Muscle layer of duodenum (tissue), 2 donors: ENCODE measurements around the gene FAM20B.

Source experiments
- H3K27ac ChIP-seq: one replicate; pipeline ENCODE4 v1.7.0; 2013; ENCODE audit warnings: mild to moderate bottlenecking, low read length
- H3K27me3 ChIP-seq: one replicate; pipeline ENCODE4 v1.7.0; 2013; ENCODE audit warnings: low read depth, mild to moderate bottlenecking, control low read depth, low read length
- H3K36me3 ChIP-seq, 2 donors: one replicate each; pipeline ENCODE4 v1.7.0; 2013; ENCODE audit warnings: low read length in 2 of 2, control low read depth in 1 of 2, mild to moderate bottlenecking in 1 of 2; ENCODE audit not compliant: insufficient read depth in 2 of 2, control insufficient read depth in 1 of 2
- H3K4me1 ChIP-seq, 2 donors: one replicate each; pipeline ENCODE4 v1.7.0; 2013; ENCODE audit warnings: low read length in 2 of 2, mild to moderate bottlenecking in 2 of 2, control low read depth in 1 of 2, moderate library complexity in 1 of 2; ENCODE audit not compliant: insufficient read depth in 2 of 2, control insufficient read depth in 1 of 2
- H3K4me3 ChIP-seq, 2 donors: one replicate each; pipeline ENCODE4 v1.7.0; 2013; ENCODE audit warnings: low read length in 2 of 2, low read depth in 1 of 2, mild to moderate bottlenecking in 1 of 2
- H3K9me3 ChIP-seq, 2 donors: one replicate each; pipeline ENCODE4 v1.7.0; 2013; ENCODE audit warnings: low read length in 2 of 2, control low read depth in 1 of 2, mild to moderate bottlenecking in 1 of 2; ENCODE audit not compliant: control insufficient read depth in 1 of 2
- donor health status: healthy.

FAM20B gene

DNA sequence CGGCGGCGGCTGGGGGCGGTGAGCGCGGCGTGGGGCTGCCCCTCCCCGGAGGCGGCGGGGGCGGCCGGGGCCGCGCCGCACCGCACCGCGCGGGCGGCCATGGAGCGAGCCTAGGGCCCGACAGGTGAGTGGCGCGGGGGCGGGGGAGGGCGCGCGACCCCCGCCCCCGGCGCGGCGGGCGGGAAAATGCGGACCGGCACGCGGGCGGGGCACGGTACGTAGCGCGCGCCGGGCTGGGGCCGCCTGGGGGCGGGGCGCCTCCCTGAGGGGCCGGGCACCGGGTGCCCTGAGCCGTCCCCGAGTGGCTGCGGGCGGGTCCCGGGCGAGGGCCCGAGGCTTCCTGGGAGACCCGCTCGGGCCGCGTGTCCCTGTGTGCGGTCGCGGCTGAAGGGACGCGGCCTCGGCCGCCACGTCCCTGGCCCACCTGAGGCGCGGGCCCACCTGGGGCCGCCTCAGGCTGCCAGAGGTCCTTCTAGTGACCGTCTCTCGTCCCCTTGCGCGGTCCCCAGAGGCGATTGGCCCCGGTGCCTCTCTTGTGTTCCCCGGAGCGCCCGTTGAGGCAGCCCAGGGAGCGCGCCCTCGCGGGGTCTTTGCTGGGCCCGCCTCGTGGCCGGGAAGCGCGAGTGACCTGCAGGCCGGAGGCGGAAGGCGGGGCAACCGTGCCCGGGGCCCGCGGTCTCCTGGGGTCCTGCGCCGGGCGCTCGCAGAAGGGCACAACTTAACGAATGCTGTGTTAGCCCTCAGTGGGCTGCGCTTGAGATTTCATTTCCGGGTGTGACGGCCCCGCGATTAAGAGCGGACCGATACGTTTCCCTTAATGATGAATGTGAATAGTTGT lies 500 bp downstream of the FAM20B start:
- Histone ChIP-seq H3K4me3 (peak overlapping the region; percentile 82 to 92), H3K36me3 (no peaks in the 10 kb centered on the region), H3K27ac (peak overlapping the region; percentile 79), H3K9me3 (no peaks in the 10 kb centered on the region), H3K27me3 (no peaks in the 10 kb centered on the region), H3K4me1 (peaks cover 18 to 35% of the 10 kb centered on the region in 2 donors)

DNA sequence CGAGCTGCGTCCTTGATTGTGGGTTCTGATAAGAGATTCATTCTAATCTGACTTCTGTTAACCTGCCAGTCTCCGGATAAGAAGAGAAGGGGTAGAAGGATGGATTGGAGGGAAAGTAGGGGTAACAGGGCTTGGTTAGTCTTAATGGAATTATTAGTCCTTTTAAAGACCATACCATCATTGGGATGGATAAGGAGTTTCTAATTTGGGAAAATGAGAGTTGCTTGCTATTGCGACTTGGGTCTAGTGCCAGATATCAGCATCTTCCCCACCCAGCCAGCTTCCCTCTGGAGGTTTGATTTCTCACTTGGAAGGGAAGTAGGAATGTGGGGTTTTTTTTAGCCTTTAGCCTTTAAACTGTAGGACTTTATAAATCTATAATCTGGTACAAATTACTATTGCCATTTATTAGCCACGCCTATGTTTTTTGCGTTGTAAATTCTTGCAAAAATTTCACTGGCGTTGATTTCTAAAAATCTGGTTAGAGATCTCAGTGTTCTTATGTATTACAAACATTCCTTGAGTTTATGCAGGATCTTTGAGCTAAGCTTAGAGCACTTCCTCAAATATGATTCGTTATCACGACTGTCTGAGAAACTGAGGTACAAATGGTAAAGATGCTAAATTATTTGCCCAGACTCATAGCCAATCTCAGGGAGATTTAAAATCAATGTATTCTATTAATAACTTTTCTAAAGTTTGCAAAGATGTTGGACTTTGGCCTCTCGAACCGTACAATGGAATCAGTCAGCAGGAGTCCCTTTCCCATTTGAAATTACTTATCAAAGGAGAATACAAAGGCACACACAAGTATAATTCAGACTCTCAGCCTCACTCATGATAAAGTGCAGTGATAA lies 1.3 kb downstream of the FAM20B start:
- H3K27me3 ChIP-seq = no peaks in the 10 kb centered on the region
- no peaks in the 10 kb centered on the region for H3K9me3 ChIP-seq
- peak overlapping the region; percentile 82 to 92 for H3K4me3 ChIP-seq
- no peaks in the 10 kb centered on the region for H3K36me3 ChIP-seq
- peaks cover 18 to 36% of the 10 kb centered on the region in 2 donors for H3K4me1 ChIP-seq
- H3K27ac ChIP-seq = peak overlapping the region; percentile 79

DNA sequence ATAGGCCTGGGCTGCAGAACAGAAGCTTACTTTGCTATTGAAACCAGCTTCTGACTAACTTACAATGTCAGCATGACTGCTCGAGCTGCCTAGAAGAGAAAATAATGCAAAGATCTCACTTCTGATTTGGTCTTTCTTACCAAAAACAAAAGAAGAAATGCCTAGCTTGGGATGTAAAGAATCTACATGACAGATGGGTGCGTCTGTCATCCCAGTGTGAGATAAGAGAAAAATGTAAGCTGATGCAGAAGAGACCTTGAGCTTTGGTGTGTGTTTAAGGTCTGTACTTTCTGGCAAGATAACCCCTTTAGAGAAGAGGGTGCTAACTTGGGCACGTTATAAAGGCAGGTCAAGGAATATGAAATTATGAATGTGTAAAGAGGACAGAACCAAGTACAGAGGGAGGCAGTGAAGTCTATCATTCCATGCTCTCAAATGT lies 3.6 kb downstream of the FAM20B start:
- Histone ChIP-seq H3K27me3 (no peaks in the 10 kb centered on the region), H3K4me3 (no peak overlapping the region), H3K4me1 (peaks cover 24 to 42% of the 10 kb centered on the region in 2 donors), H3K27ac (no peak overlapping the region), H3K36me3 (no peaks in the 10 kb centered on the region), H3K9me3 (no peaks in the 10 kb centered on the region)

GRCh38 chr1:179030130-179030529 lies 4.4 kb downstream of the FAM20B start:
- Histone ChIP-seq H3K9me3 (no peaks in the 10 kb centered on the region), H3K27me3 (no peaks in the 10 kb centered on the region), H3K4me1 (peaks cover 31 to 47% of the 10 kb centered on the region in 2 donors), H3K27ac (no peak overlapping the region), H3K36me3 (no peaks in the 10 kb centered on the region), H3K4me3 (no peak overlapping the region)

GRCh38 chr1:179030683-179031082 lies 5.0 kb downstream of the FAM20B start:
- Histone ChIP-seq H3K27ac (no peak overlapping the region), H3K4me3 (no peak overlapping the region), H3K4me1 (peaks cover 31 to 48% of the 10 kb centered on the region in 2 donors), H3K36me3 (no peaks in the 10 kb centered on the region), H3K27me3 (no peaks in the 10 kb centered on the region), H3K9me3 (no peaks in the 10 kb centered on the region)

- H3K4me1 ChIP-seq = peaks cover 31 to 48% of the 10 kb centered on the region in 2 donors
- H3K4me3 ChIP-seq = no peak overlapping the region
- no peaks in the 10 kb centered on the region for H3K9me3 ChIP-seq
- H3K27me3 ChIP-seq = no peaks in the 10 kb centered on the region
- no peak overlapping the region for H3K27ac ChIP-seq
- no peaks in the 10 kb centered on the region for H3K36me3 ChIP-seq
Measured at GRCh38 chr1:179031284-179031683, 5.6 kb downstream of the FAM20B start.

DNA sequence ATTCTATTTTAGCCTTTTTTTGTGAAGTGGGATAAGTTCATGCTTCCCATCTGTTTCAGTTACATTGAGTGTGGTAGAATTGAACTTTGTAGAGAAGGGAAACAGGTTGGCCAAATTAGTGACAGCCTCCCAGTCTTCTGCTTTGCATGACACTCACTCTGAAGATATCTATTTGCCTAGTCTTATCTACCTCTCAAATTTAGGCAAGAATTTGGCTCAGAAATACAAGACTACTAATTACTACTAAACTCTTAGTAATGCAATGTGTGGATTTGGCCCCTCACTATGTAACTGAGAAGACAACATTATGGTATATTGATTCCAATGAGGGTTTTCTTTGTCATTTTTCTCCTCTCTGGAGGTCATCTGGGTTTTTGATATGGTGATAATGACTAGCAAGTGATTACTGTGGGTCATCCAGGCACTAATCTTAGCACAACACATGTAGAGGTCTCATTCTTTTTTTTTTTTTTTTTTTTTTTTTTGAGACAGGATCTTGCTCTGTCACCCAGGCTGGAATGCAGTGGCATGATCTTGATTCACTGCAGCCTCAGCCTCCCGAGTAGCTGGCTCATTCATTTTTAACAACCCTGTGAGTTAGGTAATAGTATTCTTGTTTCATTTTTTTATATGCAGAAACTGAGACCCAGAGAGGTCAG lies 6.3 kb downstream of the FAM20B start:
- H3K36me3 ChIP-seq = no peaks in the 10 kb centered on the region
- peaks cover 30 to 48% of the 10 kb centered on the region in 2 donors for H3K4me1 ChIP-seq
- H3K4me3 ChIP-seq = no peak overlapping the region
- no peak overlapping the region for H3K27ac ChIP-seq
- no peaks in the 10 kb centered on the region for H3K9me3 ChIP-seq
- no peaks in the 10 kb centered on the region for H3K27me3 ChIP-seq

DNA sequence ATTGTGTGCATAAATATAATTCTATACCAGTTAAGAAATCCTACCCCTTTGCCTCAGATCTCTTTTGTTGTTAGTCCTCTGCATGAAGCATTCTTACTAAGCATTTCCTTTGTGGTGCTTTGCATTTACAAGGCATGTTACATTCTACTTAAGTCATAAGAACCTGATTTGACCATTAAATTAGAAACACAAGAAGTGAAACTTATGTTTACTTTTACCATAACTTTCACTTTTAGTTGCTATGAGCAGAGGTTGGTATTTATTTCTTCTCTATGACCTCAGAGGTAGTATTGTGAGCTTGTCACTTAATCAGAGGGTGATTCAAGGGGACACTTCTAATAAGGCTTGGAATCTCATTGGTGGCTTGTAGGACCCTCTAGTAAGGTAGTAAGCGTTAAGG lies 9.0 kb downstream of the FAM20B start:
- Histone ChIP-seq H3K9me3 (no peaks in the 10 kb centered on the region), H3K4me1 (peaks cover 25 to 45% of the 10 kb centered on the region in 2 donors), H3K36me3 (no peaks in the 10 kb centered on the region), H3K4me3 (no peak overlapping the region), H3K27me3 (no peaks in the 10 kb centered on the region), H3K27ac (no peak overlapping the region)

- Histone ChIP-seq H3K9me3 (no peaks in the 10 kb centered on the region), H3K27me3 (no peaks in the 10 kb centered on the region), H3K27ac (no peak overlapping the region), H3K36me3 (no peaks in the 10 kb centered on the region), H3K4me3 (no peak overlapping the region), H3K4me1 (peaks cover 16 to 32% of the 10 kb centered on the region in 2 donors)
Measured at GRCh38 chr1:179036844-179037465, 11.3 kb downstream of the FAM20B start.

GRCh38 chr1:179038528-179039281 lies 13.0 kb downstream of the FAM20B start:
- H3K4me1 ChIP-seq = peaks cover 13 to 31% of the 10 kb centered on the region in 2 donors
- H3K27ac ChIP-seq = no peak overlapping the region
- H3K4me3 ChIP-seq = no peak overlapping the region
- no peaks in the 10 kb centered on the region for H3K36me3 ChIP-seq
- no peaks in the 10 kb centered on the region for H3K9me3 ChIP-seq
- H3K27me3 ChIP-seq = no peaks in the 10 kb centered on the region
